ENCODE data around the gene BANF1.

DNA sequence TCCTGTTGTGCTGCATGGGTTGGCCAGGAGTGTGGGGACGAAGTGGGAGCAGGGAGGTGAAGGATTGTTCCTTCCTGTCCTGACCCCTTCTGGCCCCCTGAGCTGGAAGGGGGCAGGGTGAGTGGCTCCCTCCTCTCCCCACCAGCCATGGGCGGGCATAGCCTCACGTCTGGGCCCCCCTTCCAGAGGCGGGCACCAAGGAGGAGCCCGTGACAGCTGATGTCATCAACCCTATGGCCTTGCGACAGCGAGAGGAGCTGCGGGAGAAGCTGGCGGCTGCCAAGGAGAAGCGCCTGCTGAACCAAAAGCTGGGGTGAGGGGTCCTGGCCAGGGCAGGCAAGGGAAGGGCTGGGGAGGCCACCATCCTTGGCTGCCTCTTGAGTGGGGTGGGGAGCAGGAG is 37.4 kb upstream of the BANF1 start:
- TF ChIP-seq EZH2 (IDR thresholded peaks at IDR 0.05; ENCODE audit: borderline replicate concordance, low read depth, low read length, severe bottlenecking) (no peak), POLR2A (IDR thresholded peaks at IDR 0.05; ENCODE audit: low read depth, low read length) (no peak), POLR2AphosphoS5 (IDR thresholded peaks at IDR 0.05; ENCODE audit: insufficient read depth, low read depth, low read length) (no peak), JUN (IDR thresholded peaks at IDR 0.05; ENCODE audit: borderline replicate concordance, insufficient read depth, insufficient read length, low read depth) (no peak), MYC (IDR thresholded peaks at IDR 0.05; ENCODE audit: low read depth, low read length) (no peak), GATA2 (IDR thresholded peaks at IDR 0.05; ENCODE audit: insufficient read depth, insufficient read length, low read depth, low read length) (no peak)
- TF ChIP-seq, protein P1, sequence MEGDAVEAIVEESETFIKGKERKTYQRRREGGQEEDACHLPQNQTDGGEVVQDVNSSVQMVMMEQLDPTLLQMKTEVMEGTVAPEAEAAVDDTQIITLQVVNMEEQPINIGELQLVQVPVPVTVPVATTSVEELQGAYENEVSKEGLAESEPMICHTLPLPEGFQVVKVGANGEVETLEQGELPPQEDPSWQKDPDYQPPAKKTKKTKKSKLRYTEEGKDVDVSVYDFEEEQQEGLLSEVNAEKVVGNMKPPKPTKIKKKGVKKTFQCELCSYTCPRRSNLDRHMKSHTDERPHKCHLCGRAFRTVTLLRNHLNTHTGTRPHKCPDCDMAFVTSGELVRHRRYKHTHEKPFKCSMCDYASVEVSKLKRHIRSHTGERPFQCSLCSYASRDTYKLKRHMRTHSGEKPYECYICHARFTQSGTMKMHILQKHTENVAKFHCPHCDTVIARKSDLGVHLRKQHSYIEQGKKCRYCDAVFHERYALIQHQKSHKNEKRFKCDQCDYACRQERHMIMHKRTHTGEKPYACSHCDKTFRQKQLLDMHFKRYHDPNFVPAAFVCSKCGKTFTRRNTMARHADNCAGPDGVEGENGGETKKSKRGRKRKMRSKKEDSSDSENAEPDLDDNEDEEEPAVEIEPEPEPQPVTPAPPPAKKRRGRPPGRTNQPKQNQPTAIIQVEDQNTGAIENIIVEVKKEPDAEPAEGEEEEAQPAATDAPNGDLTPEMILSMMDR (IDR thresholded peaks at IDR 0.05; ENCODE audit: extremely low read depth in 1 of 2, insufficient read depth in 1 of 2, low read depth in 1 of 2, low read length in 2 of 2) = no peak
- TF ChIP-seq, protein P2, sequence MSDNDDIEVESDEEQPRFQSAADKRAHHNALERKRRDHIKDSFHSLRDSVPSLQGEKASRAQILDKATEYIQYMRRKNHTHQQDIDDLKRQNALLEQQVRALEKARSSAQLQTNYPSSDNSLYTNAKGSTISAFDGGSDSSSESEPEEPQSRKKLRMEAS (IDR thresholded peaks at IDR 0.05; ENCODE audit: insufficient read depth, insufficient read length) = no peak

All from endothelial cell of umbilical vein (primary cell).